Epithelial cell of proximal tubule (primary cell): ENCODE results near the gene KIRREL3. TPM values are rescaled to one million over a fixed set of nuclear protein-coding genes. Genes with fewer than 3 reads are reported as not detected.

Experiments used
- DNase-seq: peaks from one replicate; pipeline ENCODE4 v3.0.0-alpha.2; 2011; ENCODE audit warnings: low read depth
- H3K4me3 ChIP-seq: 2 replicates; pipeline ENCODE4 v1.5.1; 2011; ENCODE audit warnings: low read depth, mild to moderate bottlenecking, low read length
- CTCF ChIP-seq: conservative IDR thresholded peaks from 2 replicates; pipeline ENCODE4 v1.5.1; 2012; ENCODE audit warnings: low read depth, mild to moderate bottlenecking, low read length
- total RNA-seq: library from RNA; depleted of rRNA; stranded (reverse); fragments of >200 nt; gene quantifications from 2 replicates; pipeline ENCODE4 v1.2.3, GENCODE V29; 2015

The KIRREL3 gene
- total RNA-seq, 1 donor from 2014 or later = 5.1 TPM

- no peak overlapping the region for H3K4me3 ChIP-seq
- TF ChIP-seq CTCF = no peak
- no peak for DNase-seq
These were observed 276.9 kb downstream of the KIRREL3 start for GRCh38 chr11:126723665-126724045.

- no peak overlapping the region for H3K4me3 ChIP-seq
- no peak for TF ChIP-seq CTCF
- DNase-seq = no peak
These were observed 277.5 kb downstream of the KIRREL3 start for GRCh38 chr11:126722956-126723664.

GRCh38 chr11:126722006-126722736 lies 278.4 kb downstream of the KIRREL3 start:
- H3K4me3 ChIP-seq = no peak overlapping the region
- TF ChIP-seq CTCF = no peak
- DNase-seq = no peak

GRCh38 chr11:126720539-126721235 lies 279.9 kb downstream of the KIRREL3 start:
- H3K4me3 ChIP-seq = no peak overlapping the region
- no peak for TF ChIP-seq CTCF
- no peak for DNase-seq

- no peak for TF ChIP-seq CTCF
- no peak overlapping the region for H3K4me3 ChIP-seq
- no peak for DNase-seq
These were observed 280.8 kb downstream of the KIRREL3 start for GRCh38 chr11:126719740-126720139.

- DNase-seq = peak; percentile 32
- TF ChIP-seq CTCF = no peak
- H3K4me3 ChIP-seq = no peak overlapping the region
These were observed 282.3 kb downstream of the KIRREL3 start for GRCh38 chr11:126718276-126718675.
